Right atrium auricular region (tissue), 2 donors: Measurements from ENCODE around the gene SV2B. TPM values are rescaled to one million over a fixed set of nuclear protein-coding genes. Genes with fewer than 3 reads are reported as not detected.

ENCODE experiments used
- DNase-seq: peaks from one replicate; pipeline ENCODE4 v3.0.0-alpha.2; 2019; ENCODE audit warnings: low spot score
- H3K27ac ChIP-seq, 2 donors: fragments of 200-600 bp; sonication (generic); 1 replicate in 1 of 2; 2 replicates in 1 of 2; pipeline ENCODE4 v1.5.1; 2016 to 2019
- H3K27me3 ChIP-seq, 2 donors: fragments of 200-600 bp; sonication (generic); one replicate each; pipeline versions ENCODE4 v1.5.1 to v1.6.0; 2017 to 2019
- H3K36me3 ChIP-seq: fragments of 200-600 bp; sonication (generic); one replicate; pipeline ENCODE4 v1.5.1; 2016
- H3K4me1 ChIP-seq, 2 donors: fragments of 200-600 bp; sonication (generic); one replicate each; pipeline versions ENCODE4 v1.5.1 to v1.6.0; 2017 to 2019
- H3K4me3 ChIP-seq, 2 donors: fragments of 200-600 bp; sonication (generic); 1 replicate in 1 of 2; 2 replicates in 1 of 2; pipeline ENCODE4 v1.5.1; 2017 to 2019; ENCODE audit warnings: mild to moderate bottlenecking in 1 of 2, moderate library complexity in 1 of 2
- H3K9me3 ChIP-seq, 2 donors: fragments of 200-600 bp; sonication (generic); one replicate each; pipeline ENCODE4 v1.5.1; 2019
- total RNA-seq, 2 donors: library from RNA; depleted of rRNA; stranded (reverse); fragments of >200 nt; gene quantifications; one replicate each; pipeline ENCODE4 v1.1.0, GENCODE V29; 2016
- TF ChIP-seq, protein P1 (sequence below), 2 donors: fragments of 200-600 bp; sonication (generic); IDR thresholded peaks; one replicate each; pipeline ENCODE4 v1.5.1; 2019; ENCODE audit warnings: antibody characterized with exemption in 2 of 2

The SV2B gene
- total RNA-seq, 2 donors from 2014 or later: 0.24 to 0.56 TPM

DNA sequence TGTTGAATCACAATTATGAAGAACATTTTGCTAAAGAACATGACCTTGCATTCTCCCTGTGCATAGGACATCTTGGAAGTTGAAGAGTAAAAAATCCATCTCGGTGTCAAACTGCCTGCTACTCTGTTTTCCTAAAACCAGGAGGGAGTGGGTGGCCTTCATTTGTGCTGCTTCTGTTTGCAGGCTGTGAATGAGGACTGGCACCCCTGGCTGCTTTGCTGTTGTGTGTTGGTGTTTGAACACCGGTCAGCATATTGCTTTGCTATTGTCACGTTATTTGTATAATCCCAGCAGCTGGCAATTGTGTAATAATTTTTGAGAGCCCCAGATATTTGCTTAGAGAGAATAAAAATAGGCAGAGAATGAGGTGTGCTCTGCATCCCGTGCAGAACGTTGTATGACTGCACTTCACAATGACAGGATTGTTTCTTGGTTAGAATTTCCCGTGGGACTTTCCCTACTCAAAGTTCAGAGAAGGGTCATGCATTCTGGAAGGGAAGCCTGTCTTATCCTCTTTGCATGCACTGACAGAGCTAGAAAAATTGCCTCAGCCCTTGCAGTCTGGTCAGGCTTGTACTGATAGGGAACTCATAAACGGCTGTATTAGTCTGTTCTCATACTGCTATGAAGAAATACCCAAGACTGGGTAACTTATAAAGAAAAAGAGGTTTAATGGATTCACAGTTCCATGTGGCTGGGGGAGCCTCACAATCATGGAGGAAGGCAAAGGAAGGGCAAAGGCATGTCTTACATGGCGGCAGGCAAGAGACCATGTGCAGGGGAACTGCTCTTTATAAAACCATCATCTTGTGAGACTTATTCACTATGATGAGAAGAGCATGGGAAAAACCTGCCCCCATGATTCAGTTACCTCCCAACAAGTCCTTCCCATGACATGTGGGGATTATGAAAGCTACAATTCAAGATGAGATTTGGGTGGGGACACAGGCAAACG lies 16.3 kb downstream of the SV2B start:
- H3K4me1 ChIP-seq: peaks cover 0 to 10% of the 10 kb centered on the region in 2 donors
- H3K27me3 ChIP-seq: no peaks in the 10 kb centered on the region
- H3K9me3 ChIP-seq: no peaks in the 10 kb centered on the region
- H3K36me3 ChIP-seq: no peaks in the 10 kb centered on the region
- DNase-seq: no peak
- TF ChIP-seq, protein P1, sequence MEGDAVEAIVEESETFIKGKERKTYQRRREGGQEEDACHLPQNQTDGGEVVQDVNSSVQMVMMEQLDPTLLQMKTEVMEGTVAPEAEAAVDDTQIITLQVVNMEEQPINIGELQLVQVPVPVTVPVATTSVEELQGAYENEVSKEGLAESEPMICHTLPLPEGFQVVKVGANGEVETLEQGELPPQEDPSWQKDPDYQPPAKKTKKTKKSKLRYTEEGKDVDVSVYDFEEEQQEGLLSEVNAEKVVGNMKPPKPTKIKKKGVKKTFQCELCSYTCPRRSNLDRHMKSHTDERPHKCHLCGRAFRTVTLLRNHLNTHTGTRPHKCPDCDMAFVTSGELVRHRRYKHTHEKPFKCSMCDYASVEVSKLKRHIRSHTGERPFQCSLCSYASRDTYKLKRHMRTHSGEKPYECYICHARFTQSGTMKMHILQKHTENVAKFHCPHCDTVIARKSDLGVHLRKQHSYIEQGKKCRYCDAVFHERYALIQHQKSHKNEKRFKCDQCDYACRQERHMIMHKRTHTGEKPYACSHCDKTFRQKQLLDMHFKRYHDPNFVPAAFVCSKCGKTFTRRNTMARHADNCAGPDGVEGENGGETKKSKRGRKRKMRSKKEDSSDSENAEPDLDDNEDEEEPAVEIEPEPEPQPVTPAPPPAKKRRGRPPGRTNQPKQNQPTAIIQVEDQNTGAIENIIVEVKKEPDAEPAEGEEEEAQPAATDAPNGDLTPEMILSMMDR (IDR thresholded peaks at IDR 0.05): no peak
- no peak overlapping the region for H3K27ac ChIP-seq
- no peak overlapping the region for H3K4me3 ChIP-seq

DNA sequence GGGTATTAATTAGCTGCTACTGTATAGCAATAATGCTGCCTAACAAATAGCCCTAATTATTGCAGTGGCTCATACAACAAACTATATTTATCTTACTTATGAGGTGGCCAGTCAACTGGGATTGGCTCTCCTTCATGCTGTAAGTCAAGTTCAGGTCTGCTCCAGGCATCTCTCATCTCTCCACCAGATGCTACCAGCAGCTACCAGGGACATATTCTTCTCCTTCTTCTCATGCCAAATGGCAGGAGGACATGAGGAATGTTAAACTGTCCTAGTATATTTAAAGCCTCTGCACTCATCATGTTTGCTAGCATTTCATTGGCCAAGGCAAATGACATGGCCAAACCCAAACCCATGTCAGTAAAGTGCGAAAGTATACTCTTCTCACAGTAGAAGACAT lies 17.3 kb downstream of the SV2B start:
- DNase-seq: no peak
- Histone ChIP-seq H3K36me3 (no peaks in the 10 kb centered on the region), H3K27ac (no peak overlapping the region), H3K9me3 (no peaks in the 10 kb centered on the region), H3K27me3 (no peaks in the 10 kb centered on the region), H3K4me3 (no peak overlapping the region), H3K4me1 (peaks cover 0 to 10% of the 10 kb centered on the region in 2 donors)
- TF ChIP-seq, protein P1 (IDR thresholded peaks at IDR 0.05): no peak

- no peak overlapping the region for H3K4me3 ChIP-seq
- TF ChIP-seq, protein P1 (IDR thresholded peaks at IDR 0.05): no peak
- no peaks in the 10 kb centered on the region for H3K9me3 ChIP-seq
- peak; percentile 7 for DNase-seq
- no peaks in the 10 kb centered on the region for H3K27me3 ChIP-seq
- H3K27ac ChIP-seq: no peak overlapping the region
- H3K4me1 ChIP-seq: peaks cover 0 to 10% of the 10 kb centered on the region in 2 donors
- no peaks in the 10 kb centered on the region for H3K36me3 ChIP-seq
These were observed 18.9 kb downstream of the SV2B start for GRCh38 chr15:91118817-91119590.

DNA sequence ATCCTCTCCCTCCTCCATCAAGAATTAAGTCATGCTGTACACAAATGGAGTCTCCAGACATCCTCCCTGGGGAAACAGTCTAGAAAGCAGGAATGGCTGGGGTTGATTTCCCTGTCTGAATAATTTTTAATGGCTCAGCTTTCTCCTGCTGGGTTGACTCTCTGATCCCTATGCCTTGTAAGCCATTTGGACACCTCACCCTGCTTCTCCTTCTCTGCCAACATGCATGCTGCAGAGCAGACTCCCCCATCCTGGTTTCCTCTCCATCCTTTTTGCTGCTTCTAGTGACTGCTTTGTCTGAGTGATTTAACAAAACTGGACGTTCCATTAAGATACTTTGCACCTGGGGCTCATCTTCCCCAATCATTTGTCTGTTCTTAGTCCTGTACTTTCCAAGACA lies 22.2 kb downstream of the SV2B start:
- DNase-seq: no peak
- H3K4me3 ChIP-seq: no peak overlapping the region
- TF ChIP-seq, protein P1 (IDR thresholded peaks at IDR 0.05): no peak
- no peak overlapping the region for H3K27ac ChIP-seq
- H3K36me3 ChIP-seq: no peaks in the 10 kb centered on the region
- no peaks in the 10 kb centered on the region for H3K4me1 ChIP-seq
- H3K27me3 ChIP-seq: no peaks in the 10 kb centered on the region
- no peaks in the 10 kb centered on the region for H3K9me3 ChIP-seq

DNA sequence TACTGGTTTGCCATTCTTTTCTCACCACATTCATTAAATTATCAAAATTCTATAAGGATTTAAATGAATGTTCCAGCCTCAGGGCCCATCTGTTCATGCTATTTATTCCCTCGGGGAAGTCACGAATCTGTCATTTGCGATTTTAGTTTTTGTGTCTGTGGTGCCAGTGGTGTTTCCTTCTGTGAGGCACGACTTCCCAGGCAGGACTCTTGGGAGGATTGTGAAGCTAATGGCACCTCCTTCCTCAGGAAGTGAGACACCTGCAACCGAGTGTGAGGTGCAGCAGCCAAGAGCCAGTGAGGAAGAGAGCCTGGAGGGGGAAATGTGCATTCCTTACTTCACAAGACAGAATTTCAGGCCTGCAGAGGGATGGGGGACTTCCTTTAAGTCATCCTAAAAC lies 24.1 kb downstream of the SV2B start:
- Histone ChIP-seq H3K4me3 (no peak overlapping the region), H3K36me3 (no peaks in the 10 kb centered on the region), H3K27me3 (no peaks in the 10 kb centered on the region), H3K9me3 (no peaks in the 10 kb centered on the region), H3K27ac (no peak overlapping the region), H3K4me1 (no peaks in the 10 kb centered on the region)
- TF ChIP-seq, protein P1 (IDR thresholded peaks at IDR 0.05): no peak
- no peak for DNase-seq
